ENCODE results near the gene LSM7.

Gene LSM7

DNA sequence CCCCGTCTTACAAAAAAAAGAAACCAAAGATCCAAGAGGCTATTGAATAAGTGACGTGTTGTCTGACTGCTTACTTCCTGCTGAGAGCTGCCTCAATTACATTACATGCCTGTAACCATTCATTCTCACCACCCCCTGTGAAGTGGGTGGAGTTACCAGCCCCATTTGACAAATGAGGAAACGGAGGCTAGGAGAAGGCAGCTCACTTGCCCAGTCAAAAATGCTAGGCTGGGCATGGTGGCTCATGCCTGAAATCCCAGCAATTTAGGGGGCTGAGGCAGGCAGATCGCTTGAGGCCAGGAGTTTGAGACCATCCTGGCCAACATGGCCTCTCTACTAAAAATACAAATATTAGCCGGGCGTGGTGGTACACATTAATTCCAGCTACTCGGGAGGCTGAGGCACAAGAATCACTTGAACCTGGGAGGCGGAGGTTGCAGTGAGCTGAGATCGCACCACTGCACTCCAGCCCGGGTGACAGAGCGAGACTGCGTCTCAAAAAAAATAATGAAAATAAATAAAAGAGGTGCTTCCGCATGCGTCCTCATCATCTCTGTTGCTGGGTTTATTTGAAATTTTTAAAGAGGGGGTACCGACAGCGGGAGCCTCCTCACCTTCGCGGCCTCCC is 499 bp downstream of the LSM7 start:
- H3K9me3 ChIP-seq (ENCODE audit: severe bottlenecking) = no peaks in the 10 kb centered on the region
- peaks cover 13% of the 10 kb centered on the region for H3K36me3 ChIP-seq (ENCODE audit: low read depth)
- H3K27ac ChIP-seq (ENCODE audit: poor library complexity, severe bottlenecking) = peak overlapping the region; percentile 64
- no peaks in the 10 kb centered on the region for H3K4me1 ChIP-seq (ENCODE audit: insufficient read depth, poor library complexity, severe bottlenecking)
- peak overlapping the region; percentile 60 for H3K4me3 ChIP-seq (ENCODE audit: severe bottlenecking)
- TF ChIP-seq, protein P1, sequence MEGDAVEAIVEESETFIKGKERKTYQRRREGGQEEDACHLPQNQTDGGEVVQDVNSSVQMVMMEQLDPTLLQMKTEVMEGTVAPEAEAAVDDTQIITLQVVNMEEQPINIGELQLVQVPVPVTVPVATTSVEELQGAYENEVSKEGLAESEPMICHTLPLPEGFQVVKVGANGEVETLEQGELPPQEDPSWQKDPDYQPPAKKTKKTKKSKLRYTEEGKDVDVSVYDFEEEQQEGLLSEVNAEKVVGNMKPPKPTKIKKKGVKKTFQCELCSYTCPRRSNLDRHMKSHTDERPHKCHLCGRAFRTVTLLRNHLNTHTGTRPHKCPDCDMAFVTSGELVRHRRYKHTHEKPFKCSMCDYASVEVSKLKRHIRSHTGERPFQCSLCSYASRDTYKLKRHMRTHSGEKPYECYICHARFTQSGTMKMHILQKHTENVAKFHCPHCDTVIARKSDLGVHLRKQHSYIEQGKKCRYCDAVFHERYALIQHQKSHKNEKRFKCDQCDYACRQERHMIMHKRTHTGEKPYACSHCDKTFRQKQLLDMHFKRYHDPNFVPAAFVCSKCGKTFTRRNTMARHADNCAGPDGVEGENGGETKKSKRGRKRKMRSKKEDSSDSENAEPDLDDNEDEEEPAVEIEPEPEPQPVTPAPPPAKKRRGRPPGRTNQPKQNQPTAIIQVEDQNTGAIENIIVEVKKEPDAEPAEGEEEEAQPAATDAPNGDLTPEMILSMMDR (IDR thresholded peaks at IDR 0.05; ENCODE audit: poor library complexity, severe bottlenecking) = no peak
- ATAC-seq (ENCODE audit: low read depth) (peak; percentile 56), DNase-seq (ENCODE audit: low spot score) (no peak)
- no peaks in the 10 kb centered on the region for H3K27me3 ChIP-seq (ENCODE audit: insufficient read depth, poor library complexity, severe bottlenecking)

DNA sequence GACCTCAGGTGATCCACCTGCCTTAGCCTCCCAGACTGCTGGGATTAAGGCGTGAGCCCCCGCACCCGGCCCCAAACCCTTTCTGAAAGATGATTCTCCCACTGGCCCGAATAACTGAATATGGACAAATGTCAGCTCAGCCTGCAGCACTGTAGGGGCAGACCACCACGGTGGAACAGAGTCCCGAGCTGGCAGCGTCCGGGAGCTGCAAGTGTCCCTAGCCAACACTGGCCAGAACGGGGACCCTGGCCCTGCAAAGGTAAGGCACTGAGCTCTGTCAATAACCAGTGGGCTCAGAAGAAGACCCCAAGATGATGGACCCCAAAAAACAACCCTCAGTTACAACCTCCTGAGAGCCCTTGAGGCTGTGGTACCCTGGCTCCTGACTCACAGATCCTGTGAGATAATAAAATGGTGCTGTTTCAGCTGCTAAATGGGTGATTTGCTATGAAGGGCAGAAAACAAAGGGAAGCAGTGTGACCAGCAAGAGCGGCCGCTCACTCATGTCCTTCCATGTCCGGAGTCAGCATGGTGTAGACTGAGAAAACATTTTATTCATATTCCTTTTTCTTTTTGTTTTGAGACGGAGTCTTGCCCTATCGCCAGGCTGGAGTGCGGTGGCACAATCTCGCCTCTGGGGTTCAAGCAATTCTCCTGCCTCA is 1.6 kb downstream of the LSM7 start:
- Histone ChIP-seq H3K27me3 (ENCODE audit: insufficient read depth, poor library complexity, severe bottlenecking) (no peaks in the 10 kb centered on the region), H3K9me3 (ENCODE audit: severe bottlenecking) (no peaks in the 10 kb centered on the region), H3K4me3 (ENCODE audit: severe bottlenecking) (no peak overlapping the region), H3K36me3 (ENCODE audit: low read depth) (peaks cover 13% of the 10 kb centered on the region), H3K4me1 (ENCODE audit: insufficient read depth, poor library complexity, severe bottlenecking) (no peaks in the 10 kb centered on the region), H3K27ac (ENCODE audit: poor library complexity, severe bottlenecking) (no peak overlapping the region)
- no peak for DNase-seq (ENCODE audit: low spot score)
- ATAC-seq (ENCODE audit: low read depth) = no peak
- TF ChIP-seq, protein P1 (IDR thresholded peaks at IDR 0.05; ENCODE audit: poor library complexity, severe bottlenecking) = no peak

DNA sequence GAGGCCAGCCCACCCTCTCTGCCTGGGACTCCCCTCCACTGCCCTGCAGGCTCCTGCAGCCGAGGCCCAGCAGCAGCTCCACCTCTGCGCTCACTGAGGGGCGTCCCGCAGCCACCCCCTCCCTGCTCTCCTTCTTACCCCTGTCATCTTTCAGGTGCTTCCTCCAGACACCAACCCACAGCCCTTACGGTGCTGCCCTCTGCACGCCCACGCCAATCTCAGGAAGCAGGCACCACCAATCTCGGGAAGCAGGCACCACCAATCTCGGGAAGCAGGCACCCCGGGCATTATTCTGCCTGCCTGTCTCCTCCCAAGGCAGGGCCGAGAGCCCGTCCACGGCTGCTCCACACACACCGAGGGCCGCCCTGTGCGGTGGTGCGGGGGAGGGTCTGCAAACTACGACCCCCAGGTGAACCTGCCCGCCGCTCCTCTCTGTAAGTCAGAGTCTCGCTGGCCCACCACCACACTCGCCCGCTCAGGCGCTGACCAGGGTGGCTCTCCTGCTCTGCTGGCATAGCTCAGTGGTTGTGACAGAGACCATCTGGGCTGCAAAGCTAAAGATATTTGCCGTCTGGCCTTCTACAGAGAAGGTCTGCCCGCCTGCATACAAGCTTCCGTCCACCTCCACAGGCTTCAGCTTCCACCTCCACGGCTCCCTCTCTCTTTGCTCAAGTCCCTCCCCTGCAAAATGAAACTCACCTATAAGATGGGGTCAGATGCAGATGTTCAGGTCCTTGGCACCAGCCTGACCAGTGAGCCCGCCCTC is 2.9 kb downstream of the LSM7 start:
- Histone ChIP-seq H3K4me3 (ENCODE audit: severe bottlenecking) (no peak overlapping the region), H3K27me3 (ENCODE audit: insufficient read depth, poor library complexity, severe bottlenecking) (no peaks in the 10 kb centered on the region), H3K27ac (ENCODE audit: poor library complexity, severe bottlenecking) (no peak overlapping the region), H3K9me3 (ENCODE audit: severe bottlenecking) (no peaks in the 10 kb centered on the region), H3K4me1 (ENCODE audit: insufficient read depth, poor library complexity, severe bottlenecking) (no peaks in the 10 kb centered on the region), H3K36me3 (ENCODE audit: low read depth) (peaks cover 18% of the 10 kb centered on the region)
- DNase-seq (ENCODE audit: low spot score) (no peak), ATAC-seq (ENCODE audit: low read depth) (no peak)
- TF ChIP-seq, protein P1 (IDR thresholded peaks at IDR 0.05; ENCODE audit: poor library complexity, severe bottlenecking) = no peak

DNA sequence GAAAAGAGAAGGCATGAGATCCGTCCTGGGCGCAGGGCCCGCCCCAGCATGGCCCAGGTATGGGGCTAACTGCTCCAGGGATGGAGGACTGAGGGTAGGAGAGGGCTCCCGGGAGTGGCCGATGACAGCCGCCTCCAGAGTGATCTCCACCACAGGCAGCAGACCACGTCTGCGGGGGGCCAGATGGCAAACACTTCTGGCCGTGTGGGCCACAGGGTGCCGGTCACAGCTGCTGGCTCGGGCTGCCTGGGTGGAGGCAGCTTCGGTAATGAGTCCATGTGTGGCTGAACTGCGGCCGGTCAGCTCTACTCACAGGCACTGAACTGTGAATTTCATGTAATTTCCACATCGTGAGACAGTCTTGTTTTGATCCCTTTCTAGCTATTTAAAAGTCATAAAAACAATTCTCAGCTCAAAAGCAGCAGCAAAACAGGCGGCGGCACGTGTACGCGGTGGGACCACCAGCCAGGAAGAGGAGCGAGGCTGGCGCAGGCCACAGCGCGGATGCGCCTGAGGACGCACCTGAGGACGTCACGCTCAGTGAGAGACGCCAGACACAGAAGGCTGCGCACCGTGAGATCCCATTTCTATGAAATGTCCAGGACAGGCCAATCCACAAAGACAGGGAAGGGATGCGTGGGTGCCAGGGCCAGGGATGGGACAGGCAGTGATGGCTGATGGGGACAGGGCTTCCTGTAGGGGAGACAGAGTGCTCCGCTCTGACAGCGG is 4.0 kb downstream of the LSM7 start:
- TF ChIP-seq, protein P1 (IDR thresholded peaks at IDR 0.05; ENCODE audit: poor library complexity, severe bottlenecking) = no peak
- DNase-seq (ENCODE audit: low spot score) (no peak), ATAC-seq (ENCODE audit: low read depth) (no peak)
- no peak overlapping the region for H3K27ac ChIP-seq (ENCODE audit: poor library complexity, severe bottlenecking)
- peaks cover 18% of the 10 kb centered on the region for H3K36me3 ChIP-seq (ENCODE audit: low read depth)
- H3K9me3 ChIP-seq (ENCODE audit: severe bottlenecking) = no peaks in the 10 kb centered on the region
- no peaks in the 10 kb centered on the region for H3K4me1 ChIP-seq (ENCODE audit: insufficient read depth, poor library complexity, severe bottlenecking)
- no peaks in the 10 kb centered on the region for H3K27me3 ChIP-seq (ENCODE audit: insufficient read depth, poor library complexity, severe bottlenecking)
- H3K4me3 ChIP-seq (ENCODE audit: severe bottlenecking) = no peak overlapping the region
